Gastrocnemius medialis (tissue), 4 donors: Measurements from ENCODE around the gene MEN1. TPM values are rescaled to one million over a fixed set of nuclear protein-coding genes. Genes with fewer than 3 reads are reported as not detected.

Source experiments
- ATAC-seq, 2 donors: fragments of 150-250 bp; one replicate each; pipeline ENCODE4 v1.9.1; 2016
- DNase-seq, 2 donors: peaks; one replicate each; pipeline ENCODE4 v3.0.0-alpha.2; 2019
- H3K27ac ChIP-seq, 4 donors: fragments of 200-600 bp; sonication (generic); 1 replicate in 1 of 4; 2 replicates in 3 of 4; pipeline ENCODE4 v1.5.1; 2016 to 2018; ENCODE audit warnings: mild to moderate bottlenecking in 2 of 4, moderate library complexity in 1 of 4
- H3K27me3 ChIP-seq, 3 donors: fragments of 200-600 bp; sonication (generic) in 2 of 3; 1 replicate in 1 of 3; 2 replicates in 2 of 3; pipeline versions ENCODE4 v1.5.1 to v1.6.0; 2016 to 2019; ENCODE audit warnings: mild to moderate bottlenecking in 1 of 3, moderate library complexity in 1 of 3
- H3K36me3 ChIP-seq, 2 donors: fragments of 200-600 bp; sonication (generic) in 1 of 2; one replicate each; pipeline ENCODE4 v1.5.1; 2017 to 2018
- H3K4me1 ChIP-seq, 2 donors: fragments of 200-600 bp; sonication (generic) in 1 of 2; one replicate each; pipeline ENCODE4 v1.5.1; 2016 to 2017; ENCODE audit warnings: mild to moderate bottlenecking in 2 of 2
- H3K4me3 ChIP-seq, 4 donors: fragments of 200-600 bp; sonication (generic) in 3 of 4; 1 replicate in 1 of 4; 2 replicates in 3 of 4; pipeline ENCODE4 v1.5.1; 2016 to 2019; ENCODE audit warnings: mild to moderate bottlenecking in 2 of 4
- H3K9me3 ChIP-seq, 3 donors: fragments of 200-600 bp; sonication (generic) in 2 of 3; 1 replicate in 1 of 3; 2 replicates in 2 of 3; pipeline ENCODE4 v1.5.1; 2016 to 2019
- CTCF ChIP-seq, 5 experiments: fragments of 450-650 bp in 3 of 5; fragments of 200-600 bp in 2 of 5; sonication (generic) in 2 of 5; IDR thresholded peaks in 4 of 5; conservative IDR thresholded peaks in 1 of 5; 1 replicate in 4 of 5; 2 replicates in 1 of 5; pipeline ENCODE4 v1.5.1; 2016 to 2019; ENCODE audit warnings: antibody characterized with exemption in 5 of 5, mild to moderate bottlenecking in 3 of 5, moderate library complexity in 3 of 5
- POLR2A ChIP-seq, 2 donors: fragments of 450-650 bp; IDR thresholded peaks; one replicate each; pipeline ENCODE4 v1.6.1; 2017; ENCODE audit warnings: antibody characterized with exemption in 2 of 2, mild to moderate bottlenecking in 2 of 2, moderate library complexity in 2 of 2
- in situ Hi-C, 4 donors: fragments of 200-750 bp; cut with MboI; loops; one replicate each; pipeline versions ENCODE4 v1.15.0 to v1.8.0; 2017; ENCODE audit warnings: low sequenced_read_pairs in 4 of 4
- intact Hi-C: fragments of 100-400 bp; cut with DNase I; formaldehyde crosslinking; loops from one replicate; pipeline ENCODE4 v1.15.1; 2023; ENCODE audit warnings: low total_unique reads
- total RNA-seq, 4 donors: library from RNA; depleted of rRNA; stranded (reverse); fragments of >200 nt; gene quantifications; one replicate each; pipeline versions ENCODE4 v1.1.0 to v1.2.3, GENCODE V29; 2016

Gene MEN1
- total RNA-seq, 4 donors from 2014 or later, result 7.4 to 12.2 (median 9.8) TPM

DNA sequence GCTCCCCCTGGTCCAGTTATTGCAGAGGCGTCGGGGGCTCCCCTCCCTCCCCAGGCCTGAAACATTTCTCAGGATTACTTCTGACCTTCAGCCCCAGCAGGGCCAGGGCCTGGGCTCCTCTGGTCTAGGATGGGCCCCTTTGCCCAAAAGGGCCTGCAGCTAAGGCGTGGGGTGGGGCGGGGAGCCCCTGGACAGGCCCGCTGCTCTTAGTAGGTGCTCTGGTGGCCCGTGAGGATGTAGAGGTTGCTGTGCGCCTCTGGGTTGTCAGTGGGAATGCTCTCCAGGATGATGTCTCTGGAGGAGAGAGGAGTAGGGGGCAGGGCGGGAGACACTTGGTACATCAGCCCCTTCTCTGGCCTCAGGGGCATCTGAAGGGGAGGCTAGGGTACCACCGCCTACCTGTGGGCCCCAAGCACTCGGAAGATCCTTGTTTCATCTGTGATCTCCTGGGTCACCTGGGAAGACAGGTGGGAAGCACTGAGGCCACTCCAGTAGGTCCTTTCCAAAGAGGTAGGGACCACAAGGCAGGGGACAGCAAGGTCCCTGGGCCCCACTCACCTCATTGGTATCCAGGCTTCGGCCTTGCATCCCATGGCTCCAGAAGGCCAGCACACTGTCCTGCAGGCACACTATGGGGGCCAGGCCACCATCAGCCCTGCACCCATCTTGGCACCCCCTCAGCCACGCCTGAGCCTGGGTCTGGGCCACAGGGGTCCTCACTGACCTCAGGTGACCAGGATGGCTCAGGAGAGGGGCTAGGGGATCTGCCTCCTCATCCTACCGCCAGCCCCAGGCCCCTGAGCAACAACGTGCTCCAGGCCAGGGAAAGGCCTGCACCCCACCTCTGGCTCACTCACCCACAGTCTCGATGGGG, 20.8 kb downstream of the MEN1 start:
- no peak for DNase-seq
- H3K36me3 ChIP-seq, result peaks cover 0 to 6% of the 10 kb centered on the region in 2 donors

DNA sequence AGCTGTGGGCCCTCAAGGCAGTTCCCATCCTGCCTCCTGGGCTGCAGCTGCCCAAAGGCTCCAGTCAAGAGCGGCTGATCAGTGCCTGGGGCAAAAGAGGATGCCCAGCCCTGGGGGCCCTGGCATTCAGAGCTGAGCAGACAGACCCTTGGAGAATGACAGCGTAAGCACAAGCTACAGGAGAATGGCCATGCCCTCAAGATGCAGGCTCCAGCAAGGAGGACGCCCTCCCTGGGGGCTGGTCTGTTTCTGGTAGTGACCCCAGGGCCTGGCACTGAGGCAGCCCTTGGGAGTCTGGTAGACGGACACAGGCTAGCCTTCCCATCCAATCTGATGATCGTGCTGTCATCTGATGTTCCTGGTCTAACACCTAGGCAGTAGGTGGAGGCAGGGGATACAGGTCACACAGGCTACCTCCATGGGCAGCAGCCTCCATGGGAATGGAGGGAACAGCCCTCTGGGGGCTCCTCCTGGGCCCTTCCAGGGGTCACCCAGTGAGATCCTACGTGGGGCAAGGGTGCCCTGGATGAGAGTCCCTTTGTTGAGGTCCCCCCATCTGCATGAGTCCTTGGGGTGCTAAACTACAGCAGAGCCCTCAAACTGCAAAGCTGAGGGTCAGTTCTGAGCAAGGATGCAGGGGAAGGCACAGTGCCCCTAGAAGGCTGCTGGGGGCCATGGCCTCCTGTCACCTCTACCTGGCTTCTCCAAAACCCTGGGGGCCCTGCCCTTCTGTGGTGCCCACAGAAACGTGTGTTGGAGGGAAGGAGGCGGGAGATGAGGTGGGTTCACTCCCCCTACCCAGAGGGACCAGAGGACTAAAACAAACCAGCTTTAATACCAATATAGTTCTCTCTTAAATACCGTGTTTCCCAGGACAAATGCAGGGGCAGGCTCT, 21.8 kb downstream of the MEN1 start:
- intact Hi-C loops, result no loop called here
- Histone ChIP-seq H3K4me3 (no peak overlapping the region), H3K36me3 (peaks cover 0 to 6% of the 10 kb centered on the region in 2 donors), H3K9me3 (no peaks in the 10 kb centered on the region), H3K27ac (no peak overlapping the region), H3K27me3 (no peaks in the 10 kb centered on the region), H3K4me1 (no peaks in the 10 kb centered on the region)
- ATAC-seq (no peak), DNase-seq (no peak)
- no peak for TF ChIP-seq POLR2A (IDR thresholded peaks at IDR 0.05)
- TF ChIP-seq CTCF (IDR thresholded peaks at IDR 0.05 in 4 of 5, conservative IDR thresholded peaks at IDR 0.05 in 1 of 5), result no peak
- in situ Hi-C loops, result no loop called here

More for the DNA sequence above, 20.8 kb downstream of the MEN1 start:
- Histone ChIP-seq H3K4me1 (no peaks in the 10 kb centered on the region), H3K4me3 (no peak overlapping the region), H3K9me3 (no peaks in the 10 kb centered on the region), H3K27ac (no peak overlapping the region), H3K27me3 (no peaks in the 10 kb centered on the region)
- intact Hi-C loops, result no loop called here
- in situ Hi-C loops, result no loop called here
- no peak for TF ChIP-seq CTCF (IDR thresholded peaks at IDR 0.05 in 4 of 5, conservative IDR thresholded peaks at IDR 0.05 in 1 of 5)
- TF ChIP-seq POLR2A (IDR thresholded peaks at IDR 0.05), result no peak
- ATAC-seq, result no peak

GRCh38 chr11:64787526-64788320, 22.6 kb downstream of the MEN1 start:
- DNase-seq (no peak), ATAC-seq (peak; percentile 46 to 63)
- H3K4me1 ChIP-seq, result no peaks in the 10 kb centered on the region
- no peak overlapping the region for H3K4me3 ChIP-seq
- H3K36me3 ChIP-seq, result peaks cover 0 to 6% of the 10 kb centered on the region in 2 donors
- intact Hi-C loops, result no loop called here
- in situ Hi-C loops, result no loop called here
- H3K9me3 ChIP-seq, result no peaks in the 10 kb centered on the region
- H3K27me3 ChIP-seq, result no peaks in the 10 kb centered on the region
- TF ChIP-seq POLR2A (IDR thresholded peaks at IDR 0.05) (no peak), CTCF (IDR thresholded peaks at IDR 0.05 in 4 of 5, conservative IDR thresholded peaks at IDR 0.05 in 1 of 5) (peak in 4 of 5 experiments; percentile 43 to 67 (median 48))
- no peak overlapping the region for H3K27ac ChIP-seq

DNA sequence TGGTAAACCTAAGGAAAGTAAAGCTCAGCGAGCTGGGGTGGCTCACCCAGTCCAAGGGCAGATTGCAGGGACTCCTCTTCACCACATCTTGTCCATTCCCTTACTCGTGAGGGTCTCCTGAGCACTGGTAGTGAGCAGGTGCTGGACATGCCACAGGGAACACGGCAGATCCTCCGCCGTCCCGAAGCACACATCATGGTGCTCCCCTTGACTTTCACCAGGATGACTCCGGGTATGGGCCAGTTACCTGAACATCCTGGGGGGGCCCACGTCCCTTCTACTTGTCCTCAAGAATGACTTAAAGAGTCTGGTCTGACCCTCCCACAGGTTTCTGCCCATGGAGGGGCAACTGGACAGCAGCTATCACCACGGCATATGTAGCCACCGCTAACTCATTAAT, 24.0 kb downstream of the MEN1 start:
- Histone ChIP-seq H3K27ac (no peak overlapping the region), H3K4me3 (no peak overlapping the region), H3K36me3 (peaks cover 0 to 6% of the 10 kb centered on the region in 2 donors), H3K9me3 (no peaks in the 10 kb centered on the region), H3K4me1 (no peaks in the 10 kb centered on the region), H3K27me3 (no peaks in the 10 kb centered on the region)
- ATAC-seq (no peak), DNase-seq (no peak)
- TF ChIP-seq CTCF (IDR thresholded peaks at IDR 0.05 in 4 of 5, conservative IDR thresholded peaks at IDR 0.05 in 1 of 5) (no peak), POLR2A (IDR thresholded peaks at IDR 0.05) (no peak)
- in situ Hi-C loops, result no loop called here
- intact Hi-C loops, result no loop called here
